22Rv1 (cell line): ENCODE data around the gene ZCCHC2.

Experiments
- CTCF ChIP-seq: fragments of 450-650 bp; IDR thresholded peaks from 2 replicates; pipeline ENCODE4 v1.5.1; 2017; ENCODE audit warnings: mild to moderate bottlenecking
- ZFX ChIP-seq: fragments of 450-650 bp; IDR thresholded peaks from 2 replicates; pipeline ENCODE4 v1.6.1; 2017; ENCODE audit warnings: antibody characterized with exemption, borderline replicate concordance

DNA sequence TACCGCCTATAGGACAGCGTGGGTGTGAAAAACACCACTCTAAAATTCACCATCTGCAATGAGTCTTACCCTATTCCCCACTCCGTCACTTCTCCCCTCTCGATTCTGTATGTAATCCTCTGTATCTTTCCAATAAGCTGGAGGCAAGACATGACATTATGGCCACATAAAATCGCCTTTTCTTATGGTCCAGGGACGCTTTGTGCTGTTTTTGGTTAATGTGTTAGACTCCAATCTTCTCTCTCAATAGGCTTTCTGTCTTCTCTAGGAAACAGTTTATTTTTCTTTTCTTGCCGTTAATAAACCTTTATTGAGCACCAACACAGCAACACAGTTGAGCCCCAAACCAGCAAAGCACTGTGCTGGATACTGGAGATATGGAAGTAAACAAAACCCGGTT, 37.9 kb upstream of the ZCCHC2 start:
- TF ChIP-seq CTCF (no peak), ZFX (no peak)
